Stimulated activated CD8-positive, alpha-beta memory T cell treated with anti-CD3 and anti-CD28 coated beads, Interleukin-7, amount 100 ng/mL, for 48 hours (primary cell): ENCODE results near the gene C1QTNF12.

Experiments used
- DNase-seq, 2 donors: peaks; one replicate each; pipeline ENCODE4 v3.0.0-alpha.2; 2020; ENCODE audit warnings: low read depth in 1 of 2; ENCODE audit errors: extremely low read depth in 1 of 2

The C1QTNF12 gene

GRCh38 chr1:1230656-1231399 is 15.7 kb downstream of the C1QTNF12 start:
- no peak for DNase-seq

GRCh38 chr1:1229770-1230169 is 16.8 kb downstream of the C1QTNF12 start:
- DNase-seq = no peak

- no peak for DNase-seq
Measured at GRCh38 chr1:1228596-1229321, 17.8 kb downstream of the C1QTNF12 start.

- DNase-seq = no peak
Measured at GRCh38 chr1:1228187-1228586, 18.3 kb downstream of the C1QTNF12 start.

- no peak for DNase-seq
Measured at GRCh38 chr1:1227386-1227785, 19.1 kb downstream of the C1QTNF12 start.

GRCh38 chr1:1226566-1227362 is 19.8 kb downstream of the C1QTNF12 start:
- DNase-seq = no peak

- DNase-seq = no peak
Measured at GRCh38 chr1:1225913-1226312, 20.6 kb downstream of the C1QTNF12 start.

- DNase-seq = no peak
Measured at GRCh38 chr1:1225238-1225845, 21.2 kb downstream of the C1QTNF12 start.

- DNase-seq = no peak
Measured at GRCh38 chr1:1223891-1224290, 22.6 kb downstream of the C1QTNF12 start.

- no peak for DNase-seq
Measured at GRCh38 chr1:1223321-1223720, 23.2 kb downstream of the C1QTNF12 start.

- no peak for DNase-seq
Measured at GRCh38 chr1:1222575-1223225, 23.8 kb downstream of the C1QTNF12 start.

GRCh38 chr1:1221887-1222574 is 24.5 kb downstream of the C1QTNF12 start:
- no peak for DNase-seq

- DNase-seq = no peak
Measured at GRCh38 chr1:1220197-1220596, 26.3 kb downstream of the C1QTNF12 start.

GRCh38 chr1:1219341-1219740 is 27.2 kb downstream of the C1QTNF12 start:
- no peak for DNase-seq

- DNase-seq = no peak
Measured at GRCh38 chr1:1218524-1219200, 27.9 kb downstream of the C1QTNF12 start.

- DNase-seq = no peak
Measured at GRCh38 chr1:1217621-1218523, 28.6 kb downstream of the C1QTNF12 start.

GRCh38 chr1:1216770-1217620 is 29.5 kb downstream of the C1QTNF12 start:
- DNase-seq = no peak
